H1 (cell line): ENCODE data around the gene RNU7-1. TPM values are rescaled to one million over a fixed set of nuclear protein-coding genes. Genes with fewer than 3 reads are reported as not detected.

Experiments
- CTCF ChIA-PET: fragments of 300-600 bp; sonication (Branson Sonifier 250); formaldehyde crosslinking; loops from one replicate; lab custom pipeline; 2021; ENCODE audit not compliant: partially characterized antibody; lab: Charles Lee
- POLR2A ChIA-PET: fragments of 300-600 bp; sonication (Branson Sonifier 250); formaldehyde crosslinking; loops from one replicate; lab custom pipeline; 2021; ENCODE audit warnings: inconsistent platforms; ENCODE audit not compliant: partially characterized antibody; lab: Charles Lee
- DNase-seq, 2 experiments: peaks; one replicate each; pipeline versions ENCODE4 v3.0.0 to v3.0.0-alpha.2; 2010 to 2022; ENCODE audit warnings: low spot score in 2 of 2, low read depth in 1 of 2, mixed read lengths in 1 of 2
- FAIRE-seq: peaks from 2 replicates; lab custom pipeline; 2011; peaks lifted over from hg19 to GRCh38; lab: Jason Lieb, UNC
- H2AFZ ChIP-seq: 2 replicates; pipeline ENCODE4 v1.8.1; 2012; ENCODE audit warnings: low read length, inconsistent platforms
- H2AK5ac ChIP-seq: 2 replicates; pipeline ENCODE4 v1.6.1; 2013; ENCODE audit warnings: low read depth, low read length
- H2BK120ac ChIP-seq: replicated peaks from 2 replicates; pipeline ENCODE3; 2013; ENCODE audit warnings: low read depth, low read length, inconsistent platforms
- H2BK12ac ChIP-seq: 2 replicates; pipeline ENCODE4 v1.6.1; 2013; ENCODE audit warnings: low read depth, low read length
- H2BK15ac ChIP-seq: 2 replicates; pipeline ENCODE4 v1.6.1; 2013; ENCODE audit warnings: low read length
- H2BK20ac ChIP-seq: 2 replicates; pipeline ENCODE4 v1.6.1; 2013; ENCODE audit warnings: low read length
- H2BK5ac ChIP-seq: 2 replicates; pipeline ENCODE4 v1.6.1; 2013; ENCODE audit warnings: low read depth, low read length
- H3K14ac ChIP-seq: 2 replicates; pipeline ENCODE4 v1.6.1; 2013; ENCODE audit warnings: inconsistent platforms; ENCODE audit not compliant: insufficient read length
- H3K18ac ChIP-seq: 2 replicates; pipeline ENCODE4 v1.6.1; 2013; ENCODE audit warnings: low read length; ENCODE audit errors: extremely low read depth
- H3K23ac ChIP-seq: 2 replicates; pipeline ENCODE4 v1.6.1; 2013; ENCODE audit warnings: inconsistent platforms; ENCODE audit not compliant: insufficient read length
- H3K23me2 ChIP-seq: 2 replicates; pipeline ENCODE4 v1.6.1; 2013; ENCODE audit warnings: low read depth, low read length
- H3K27ac ChIP-seq: 2 replicates; pipeline ENCODE4 v1.6.1; 2011; ENCODE audit warnings: low read depth, low read length, inconsistent platforms
- H3K27me3 ChIP-seq, 4 experiments: replicated peaks in 1 of 4; 1 replicate in 1 of 4; 2 replicates in 3 of 4; pipeline versions ENCODE4 v1.6.1 to v1.8.1; 2011 to 2013; ENCODE audit warnings: low read length in 3 of 4, mild to moderate bottlenecking in 3 of 4, inconsistent platforms in 2 of 4, mixed read lengths in 2 of 4, moderate library complexity in 1 of 4; ENCODE audit not compliant: control insufficient read depth in 3 of 4, insufficient read depth in 3 of 4; ENCODE audit errors: extremely low read depth in 1 of 4
- H3K36me3 ChIP-seq, 4 experiments: 2 replicates each; pipeline versions ENCODE4 v1.6.1 to v1.8.1; 2011 to 2013; ENCODE audit warnings: mild to moderate bottlenecking in 4 of 4, low read length in 3 of 4, moderate library complexity in 2 of 4, control low read depth in 1 of 4, inconsistent platforms in 1 of 4; ENCODE audit not compliant: insufficient read depth in 4 of 4, control insufficient read depth in 2 of 4
- H3K4ac ChIP-seq: replicated peaks from 2 replicates; pipeline ENCODE3; 2013; ENCODE audit warnings: low read length, low read depth, mixed read lengths, inconsistent platforms; ENCODE audit not compliant: insufficient read length
- H3K4me1 ChIP-seq, 4 experiments: replicated peaks in 1 of 4; 1 replicate in 1 of 4; 2 replicates in 3 of 4; pipeline versions ENCODE4 v1.6.1 to v1.8.1; 2011 to 2013; ENCODE audit warnings: low read length in 3 of 4, inconsistent platforms in 2 of 4, mixed read lengths in 1 of 4; ENCODE audit not compliant: insufficient read depth in 4 of 4, control insufficient read depth in 3 of 4
- H3K4me2 ChIP-seq, 2 experiments: 2 replicates each; pipeline versions ENCODE4 v1.6.1 to v1.8.1; 2011 to 2013; ENCODE audit warnings: low read depth in 2 of 2, low read length in 2 of 2, control low read depth in 1 of 2, inconsistent platforms in 1 of 2, mild to moderate bottlenecking in 1 of 2; ENCODE audit not compliant: insufficient read depth in 1 of 2
- H3K4me3 ChIP-seq, 4 experiments: fragments of 200-600, 300-600 bp in 1 of 4; sonication (generic), shearing (Covaris generic), sonication (Bioruptor Twin) in 1 of 4; 2 replicates each; pipeline versions ENCODE4 v1.5.1 to v1.8.1; 2011 to 2016; ENCODE audit warnings: low read length in 4 of 4, low read depth in 3 of 4, control low read depth in 2 of 4, inconsistent platforms in 2 of 4, mild to moderate bottlenecking in 2 of 4, mixed read lengths in 1 of 4, moderate library complexity in 1 of 4; ENCODE audit not compliant: insufficient read depth in 2 of 4; ENCODE audit errors: extremely low read depth in 1 of 4
- H3K56ac ChIP-seq: replicated peaks from 2 replicates; pipeline ENCODE3; 2013; ENCODE audit warnings: low read depth, mild to moderate bottlenecking, mixed read lengths, low read length, inconsistent platforms; ENCODE audit not compliant: insufficient read length
- H3K79me1 ChIP-seq: 2 replicates; pipeline ENCODE4 v1.6.1; 2013; ENCODE audit warnings: low read depth, low read length, control low read depth
- H3K79me2 ChIP-seq, 2 experiments: 2 replicates each; pipeline versions ENCODE4 v1.6.1 to v1.8.1; 2012 to 2013; ENCODE audit warnings: low read length in 2 of 2, mild to moderate bottlenecking in 2 of 2, inconsistent platforms in 1 of 2; ENCODE audit not compliant: insufficient read depth in 2 of 2, control insufficient read depth in 1 of 2
- H3K9ac ChIP-seq, 4 experiments: replicated peaks in 1 of 4; 1 replicate in 1 of 4; 2 replicates in 3 of 4; pipeline versions ENCODE4 v1.6.1 to v1.8.1; 2011 to 2013; ENCODE audit warnings: low read depth in 3 of 4, low read length in 3 of 4, control low read depth in 2 of 4, mild to moderate bottlenecking in 2 of 4, moderate library complexity in 2 of 4, inconsistent platforms in 1 of 4; ENCODE audit errors: extremely low read depth in 1 of 4
- H3K9me3 ChIP-seq, 2 experiments: 2 replicates each; pipeline versions ENCODE4 v1.6.1 to v1.8.1; 2012 to 2013; ENCODE audit warnings: mild to moderate bottlenecking in 2 of 2, moderate library complexity in 2 of 2, control low read depth in 1 of 2, inconsistent platforms in 1 of 2, low read depth in 1 of 2, low read length in 1 of 2, mixed read lengths in 1 of 2; ENCODE audit not compliant: insufficient read depth in 2 of 2
- H4K20me1 ChIP-seq, 2 experiments: replicated peaks in 1 of 2; 2 replicates each; pipeline versions ENCODE3 to v1.8.1; 2011 to 2013; ENCODE audit warnings: inconsistent platforms in 2 of 2, low read length in 2 of 2, mild to moderate bottlenecking in 1 of 2; ENCODE audit not compliant: insufficient read depth in 2 of 2, control insufficient read depth in 1 of 2
- H4K5ac ChIP-seq: 2 replicates; pipeline ENCODE4 v1.6.1; 2013; ENCODE audit warnings: low read length, low read depth, mixed read lengths, inconsistent platforms; ENCODE audit not compliant: insufficient read length
- H4K8ac ChIP-seq: 2 replicates; pipeline ENCODE4 v1.8.0; 2013; ENCODE audit warnings: mild to moderate bottlenecking, moderate library complexity, low read length, inconsistent platforms; ENCODE audit not compliant: insufficient read depth; ENCODE audit errors: extremely low read depth
- H4K91ac ChIP-seq: replicated peaks from 2 replicates; pipeline ENCODE3; 2013; ENCODE audit warnings: low read length, mixed read lengths, inconsistent platforms; ENCODE audit not compliant: insufficient read length
- CBX5 ChIP-seq: fragments of 300-800, 300-1000 bp; sonication (generic); IDR thresholded peaks from 2 replicates; pipeline ENCODE4 v1.7.1; 2016; ENCODE audit warnings: antibody characterized with exemption, low read length, low read depth
- CBX8 ChIP-seq: fragments of 300-800, 300-1000 bp; sonication (generic); IDR thresholded peaks from 2 replicates; pipeline ENCODE4 v1.7.1; 2016; ENCODE audit warnings: low read depth, low read length, borderline replicate concordance
- CHD1 ChIP-seq: IDR thresholded peaks from 2 replicates; pipeline ENCODE4 v1.6.1; 2012; ENCODE audit warnings: low read depth, low read length, improper control_type of control experiment
- CREB1 ChIP-seq: IDR thresholded peaks from 2 replicates; pipeline ENCODE4 v1.6.1; 2012; ENCODE audit warnings: inconsistent platforms
- POLR2A ChIP-seq, 2 experiments: IDR thresholded peaks; 1 replicate in 1 of 2; 2 replicates in 1 of 2; pipeline ENCODE4 v1.6.1; 2011; ENCODE audit warnings: low read depth in 2 of 2, low read length in 2 of 2, mild to moderate bottlenecking in 2 of 2; ENCODE audit errors: control extremely low read depth in 1 of 2
- SP1 ChIP-seq: IDR thresholded peaks from 2 replicates; pipeline ENCODE4 v1.6.1; 2011; ENCODE audit warnings: low read depth, low read length
- SP2 ChIP-seq: IDR thresholded peaks from 2 replicates; pipeline ENCODE4 v1.6.1; 2012; ENCODE audit warnings: mild to moderate bottlenecking, low read length, inconsistent platforms
- TEAD4 ChIP-seq: IDR thresholded peaks from 2 replicates; pipeline ENCODE4 v1.6.1; 2012; ENCODE audit warnings: low read depth, low read length, inconsistent platforms, mixed read lengths
- WGBS, 2 experiments: shearing (Covaris generic) in 1 of 2; methylation state at CpG; one replicate each; pipeline versions ENCODE4 v1.1.6 to v1.1.7; 2013 to 2015; ENCODE audit warnings: low lambda C conversion rate in 2 of 2, mixed read lengths in 2 of 2, inconsistent platforms in 1 of 2, low coverage in 1 of 2, missing lambda C conversion rate in 1 of 2; ENCODE audit not compliant: insufficient replicate concordance in 2 of 2, insufficient coverage in 1 of 2, insufficient read length in 1 of 2; ENCODE audit errors: extremely low coverage in 1 of 2, missing lambda C conversion rate in 1 of 2; 5-methylcytosine and 5-hydroxymethylcytosine counted together
- polyA plus RNA-seq, 7 experiments: library from polyadenylated mRNA; depleted of rRNA in 3 of 7; stranded (reverse) in 5 of 7; unstranded in 2 of 7; fragments of >200 nt in 5 of 7; fragments of 200-250 nt in 2 of 7; gene quantifications; 1 replicate in 5 of 7; 2 replicates in 1 of 7; 4 replicates in 1 of 7; pipeline versions ENCODE4 v1.2.1 to v1.2.3, GENCODE V29; 2011 to 2013; ENCODE audit warnings: missing spikeins in 2 of 7, mixed read lengths in 2 of 7
- total RNA-seq: library from RNA; stranded (reverse); fragmentation: NEBNext Ultra II Directional; extraction: Animal tissue kit (Norgen Biotek cat#: 25700); gene quantifications from 2 replicates; pipeline ENCODE4 v1.2.1, GENCODE V29; 2021

RNU7-1 gene
- total and polyA plus RNA-seq, 2 of the 8 experiments (the other 6 are each of a cell fraction or from before 2014, with no cell fraction given) = not detected

- H2BK12ac ChIP-seq = no peak overlapping the region
- H3K23ac ChIP-seq = no peak overlapping the region
- TF ChIP-seq SP1 (no peak), CBX5 (no peak), POLR2A (IDR thresholded peaks at IDR 0.05; ENCODE audit: control extremely low read depth in 1 of 2, low read depth in 2 of 2, low read length in 2 of 2) (no peak), SP2 (no peak), CBX8 (no peak), TEAD4 (no peak), CHD1 (no peak), CREB1 (no peak)
- TF ChIP-seq, all 59 proteins: peak for 0
- no peak for FAIRE-seq
- ChIA-PET CTCF (interaction anchor here (0.5 to 5.0 kb wide), 4 partner anchors 22 to 728 kb away, joined by 3 to 84 read pairs (median 4); partner anchors contain the start of genes SPSB2 and TPI1), POLR2A (interaction anchor here (0.8 to 4.5 kb wide), 8 partner anchors 11 to 205 kb away, joined by 3 to 22 read pairs (median 4); partner anchors contain the start of genes LRRC23, PTMS, TPI1 and ZNF384)
- Histone ChIP-seq H3K36me3 (no peaks in the 10 kb centered on the region), H3K9me3 (no peaks in the 10 kb centered on the region), H3K27ac (no peak overlapping the region), H3K79me2 (no peaks in the 10 kb centered on the region), H2AFZ (no peak overlapping the region), H2BK20ac (no peak overlapping the region), H4K91ac (no peak overlapping the region), H3K9ac (no peak overlapping the region), H4K5ac (no peak overlapping the region), H3K4ac (no peak overlapping the region), H3K18ac (no peak overlapping the region), H3K79me1 (no peaks in the 10 kb centered on the region), H3K4me3 (no peak overlapping the region), H3K4me2 (no peak overlapping the region), H4K8ac (no peak overlapping the region), H4K20me1 (no peaks in the 10 kb centered on the region), H3K23me2 (no peaks in the 10 kb centered on the region), H3K4me1 (peaks cover 0 to 4% (median 2%) of the 10 kb centered on the region in 4 experiments; a peak in 4 of 7 replicates), H2BK120ac (no peak overlapping the region), H2BK5ac (no peak overlapping the region), H3K27me3 (no peaks in the 10 kb centered on the region), H2AK5ac (no peak overlapping the region), H3K56ac (no peak overlapping the region), H3K14ac (no peak overlapping the region), H2BK15ac (no peak overlapping the region)
- 85% methylated on average over 3 of the region's 3 CpGs; no CpG with 5 or more reads in 1 of the 2 experiments for WGBS, 2 experiments
- DNase-seq = no peak
These were observed 49.3 kb upstream of the RNU7-1 start for GRCh38 chr12:6894321-6894720.
